HG03342 (cell line): ENCODE results near the gene CLRN3.

Experiments
- ATAC-seq: cut with Tn5 transposase; IDR thresholded peaks from one replicate; pipeline ENCODE4 v1.9.1; 2021; ENCODE audit warnings: mild to moderate bottlenecking, moderate library complexity; ENCODE audit not compliant: unreplicated experiment

Gene CLRN3

DNA sequence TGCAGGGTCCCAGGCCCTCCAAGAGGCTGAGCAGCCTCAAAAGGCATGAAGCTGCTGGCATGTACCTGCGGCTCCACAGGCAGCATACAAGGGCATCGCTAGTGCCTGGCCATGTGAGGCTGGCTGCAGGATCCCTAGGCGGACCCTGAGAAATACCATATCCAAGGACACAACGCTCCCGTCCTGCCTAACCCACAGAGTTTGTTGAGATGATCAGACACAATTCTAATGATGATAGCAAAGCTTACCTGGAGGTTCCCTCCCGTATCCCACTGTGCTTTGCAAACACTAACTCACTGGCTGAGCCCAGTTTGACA lies 17.3 kb downstream of the CLRN3 start:
- no peak for ATAC-seq

DNA sequence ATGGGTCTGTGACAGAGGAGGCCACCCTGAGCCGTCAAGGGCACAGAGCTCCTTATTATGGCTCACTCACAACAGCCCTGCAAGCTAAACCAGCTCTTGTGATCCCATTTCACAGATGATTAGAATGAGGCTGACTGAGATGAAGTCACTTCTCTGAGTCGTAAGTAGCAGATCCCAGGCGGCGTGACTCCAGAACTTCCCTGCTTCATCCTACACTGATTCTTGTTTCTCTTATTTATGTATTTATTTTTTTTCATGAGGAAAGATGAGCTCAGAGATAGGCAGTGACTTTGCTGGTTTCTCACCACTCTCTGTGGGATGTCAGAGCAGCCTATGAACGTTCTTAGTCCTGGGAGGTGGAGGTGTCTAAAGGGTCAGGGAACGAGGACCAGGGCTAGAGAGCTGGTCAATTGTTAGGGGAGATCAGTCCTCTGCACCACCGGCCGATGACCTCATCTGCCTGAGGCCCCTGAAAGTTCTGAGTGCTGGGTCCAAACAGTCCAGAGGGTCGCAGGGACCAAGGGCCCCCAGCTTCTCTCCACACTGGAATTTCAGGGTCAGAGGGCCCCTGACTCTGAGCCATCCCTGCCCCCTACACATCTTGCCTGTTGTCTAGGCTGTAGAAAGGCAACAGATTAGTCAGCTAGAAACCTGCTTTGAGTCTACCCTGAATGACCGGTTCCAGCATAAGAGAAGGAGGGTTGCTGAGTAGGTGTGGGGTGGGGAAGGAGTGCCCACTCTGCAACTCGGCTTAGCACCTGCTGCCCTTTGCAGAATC lies 17.9 kb downstream of the CLRN3 start:
- no peak for ATAC-seq

DNA sequence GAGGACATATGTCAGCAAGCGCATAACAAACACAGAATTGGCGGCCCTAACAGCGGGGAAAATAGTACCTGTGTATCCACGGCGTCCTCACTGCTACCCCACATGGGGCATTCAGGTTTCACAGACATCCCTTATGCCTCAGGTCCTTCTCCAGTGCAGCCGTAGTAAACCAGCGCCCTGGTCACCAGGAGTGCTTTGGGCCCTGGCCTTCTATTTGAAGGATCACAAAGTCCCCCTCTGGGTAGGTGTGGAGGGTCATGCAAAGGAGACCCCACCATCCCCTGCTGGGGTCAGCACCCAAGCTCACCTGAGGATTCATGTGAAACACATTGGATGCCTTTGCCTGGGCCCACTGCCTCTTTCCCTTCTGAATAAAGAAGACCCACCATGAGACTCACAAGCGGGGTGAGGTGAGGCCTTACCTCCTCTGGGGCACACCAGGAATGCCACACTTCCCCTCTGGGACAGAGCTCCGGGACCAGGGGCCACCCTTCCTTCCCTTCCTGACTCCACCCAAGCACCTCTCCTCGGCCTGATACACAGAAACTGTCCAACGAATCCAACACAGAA lies 18.8 kb downstream of the CLRN3 start:
- ATAC-seq, result no peak

DNA sequence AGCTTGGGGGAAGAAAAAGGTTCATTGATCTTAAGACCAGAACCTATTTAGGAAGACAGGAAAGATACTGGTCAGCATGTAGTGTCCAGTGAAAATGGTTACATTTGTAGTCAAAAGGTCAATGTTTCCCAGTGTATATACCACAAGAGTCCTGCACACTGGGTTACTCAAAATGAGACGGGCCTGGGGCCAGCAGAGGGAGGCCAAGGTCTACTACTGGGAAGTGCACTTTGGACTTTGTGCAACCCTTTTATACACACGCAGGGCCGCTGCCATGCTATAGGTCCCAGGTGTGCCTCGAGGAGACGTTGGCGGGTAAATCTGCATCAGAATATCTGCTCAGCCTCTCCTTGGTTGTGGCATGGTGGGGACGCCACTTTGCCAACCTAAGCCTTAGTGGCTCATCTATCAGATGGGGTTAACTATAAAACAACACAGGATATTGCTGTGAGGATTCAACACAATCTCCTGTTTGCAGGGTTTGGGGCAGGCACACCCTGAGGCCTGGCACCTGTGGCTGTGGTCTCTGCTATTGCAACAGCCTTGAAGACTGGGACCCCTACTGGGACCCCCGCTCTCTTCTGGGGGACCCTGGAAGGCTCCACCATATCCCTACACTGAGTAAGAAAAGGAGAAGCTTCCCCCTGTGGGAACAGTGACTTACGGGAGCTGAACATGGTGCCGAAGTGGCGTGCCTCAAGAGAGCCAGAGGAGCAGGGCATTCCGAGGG lies 19.7 kb downstream of the CLRN3 start:
- ATAC-seq, result no peak

DNA sequence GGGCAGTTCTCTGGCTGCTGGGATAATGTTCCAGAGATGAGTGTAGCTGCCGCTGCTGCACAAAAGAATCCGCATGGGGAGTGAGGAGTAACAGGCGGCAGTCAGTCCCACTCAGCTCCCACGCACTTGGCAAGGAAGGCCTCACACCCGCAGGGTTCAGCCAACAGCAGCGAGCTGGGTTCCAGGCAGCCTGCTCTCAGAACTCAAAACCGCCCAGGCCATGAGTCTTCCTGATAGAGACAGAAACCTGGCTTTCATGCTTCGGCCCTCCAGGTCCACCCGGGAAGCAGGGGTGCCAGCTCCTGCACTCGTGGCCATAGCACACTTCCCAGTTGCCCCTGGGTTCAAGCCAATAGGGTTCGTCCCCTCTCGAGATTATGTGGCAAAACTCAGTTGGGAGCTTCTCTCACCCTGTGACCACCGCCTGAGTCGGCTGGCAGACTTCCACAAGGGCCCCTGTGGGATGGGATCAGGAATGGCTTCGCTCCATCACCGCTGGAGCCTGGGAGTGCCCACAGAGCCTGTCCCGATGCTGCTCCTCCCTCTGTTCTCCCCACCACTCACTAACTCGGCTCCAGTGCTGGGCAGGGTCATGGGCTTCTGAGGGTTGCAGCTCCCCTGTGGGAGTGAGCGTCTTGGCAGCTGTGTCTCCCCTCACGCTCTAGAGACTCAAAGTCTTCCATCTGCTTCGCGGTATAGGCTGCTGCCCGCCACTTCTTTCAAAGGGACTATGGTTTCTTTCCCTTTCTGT lies 20.6 kb downstream of the CLRN3 start:
- no peak for ATAC-seq

DNA sequence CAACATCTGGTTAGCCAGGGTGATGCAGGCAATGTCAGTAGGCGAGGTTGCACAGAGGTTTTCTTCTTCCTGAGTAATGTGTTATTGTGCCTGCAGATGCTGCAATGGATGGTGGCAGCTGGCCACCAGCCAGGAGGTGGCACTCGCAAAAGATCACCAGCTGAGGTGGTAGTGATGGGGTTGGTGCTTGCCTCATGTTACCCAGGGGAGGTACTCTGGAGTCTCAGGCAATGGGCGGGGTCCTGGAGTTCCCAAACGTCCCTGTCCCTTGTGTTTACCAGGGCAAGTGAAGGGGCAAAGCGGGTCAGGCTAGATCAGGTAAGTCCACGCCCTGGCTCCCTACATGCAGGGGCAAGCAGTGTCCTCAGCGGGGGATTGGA lies 21.1 kb downstream of the CLRN3 start:
- ATAC-seq, result no peak

DNA sequence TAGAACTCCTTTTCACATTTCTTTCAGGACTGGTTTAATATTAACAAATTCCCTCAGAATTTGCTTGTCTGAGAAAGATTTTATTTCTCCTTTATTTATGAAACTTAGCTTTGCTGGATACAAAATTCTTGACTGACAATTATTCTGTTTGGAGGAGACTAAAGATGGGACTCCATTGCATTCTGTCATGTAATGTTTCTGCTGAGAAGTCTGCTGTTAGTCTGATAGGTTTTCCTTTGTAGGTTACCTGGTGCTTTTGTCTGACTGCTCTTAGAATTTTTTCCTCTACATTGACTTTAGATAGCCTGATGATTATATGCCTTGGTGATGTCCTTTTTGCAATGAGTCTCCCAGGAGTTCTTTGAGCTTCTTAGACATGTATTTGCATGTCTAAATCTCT lies 23.4 kb downstream of the CLRN3 start:
- ATAC-seq, result no peak

DNA sequence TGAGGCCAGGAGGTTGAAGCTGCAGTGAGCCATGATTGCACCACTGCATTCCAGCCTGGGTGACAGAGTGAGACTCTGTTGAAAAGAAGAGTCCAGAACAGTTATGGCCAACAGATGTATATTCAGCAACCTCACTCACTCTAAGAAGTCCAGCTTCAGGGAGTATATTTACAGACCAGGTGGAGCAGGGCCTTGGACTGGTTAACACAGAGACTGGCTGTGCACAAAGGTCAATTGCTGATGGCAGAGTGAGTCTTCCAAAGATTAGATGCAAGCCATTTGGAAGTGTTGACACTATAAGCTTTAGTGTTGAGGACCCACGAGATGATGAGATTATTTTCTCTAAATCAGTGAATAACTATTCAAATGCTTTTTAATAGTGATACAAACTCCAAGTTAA lies 24.9 kb downstream of the CLRN3 start:
- no peak for ATAC-seq

DNA sequence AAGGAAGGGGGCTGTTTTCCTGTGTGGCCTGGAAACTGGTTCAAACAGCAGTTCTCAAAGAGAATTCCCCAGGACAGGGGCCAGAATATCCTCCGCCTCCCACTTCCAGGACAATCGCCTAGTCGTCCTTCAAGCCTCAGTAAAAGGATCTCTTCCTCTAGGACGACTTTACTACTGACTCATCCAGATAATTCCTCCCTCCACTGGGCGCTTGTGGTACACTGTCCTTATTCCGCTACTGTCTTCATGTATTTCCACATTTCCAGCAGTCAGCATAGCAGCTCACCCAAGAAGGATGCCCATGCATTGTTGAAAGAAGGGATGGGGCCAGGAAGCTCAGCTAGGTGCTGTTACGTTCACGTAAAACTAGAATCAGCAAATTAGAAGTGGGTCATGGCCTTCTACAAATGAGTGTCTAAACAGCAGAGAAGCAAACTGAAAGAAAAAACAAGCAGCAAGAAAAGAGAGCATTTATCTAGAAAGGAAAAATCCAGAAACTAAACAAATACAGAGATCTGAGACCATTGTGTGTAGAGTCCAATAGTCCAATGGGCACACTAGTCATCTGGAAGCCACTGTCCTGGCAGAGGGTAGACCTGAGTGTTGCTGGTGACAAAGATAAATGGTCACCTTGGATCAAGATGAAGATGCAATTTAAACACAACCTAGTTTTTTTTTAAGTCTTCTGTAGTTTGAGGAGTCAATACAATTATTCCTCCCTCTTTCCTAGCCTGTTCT lies 26.3 kb downstream of the CLRN3 start:
- no peak for ATAC-seq

DNA sequence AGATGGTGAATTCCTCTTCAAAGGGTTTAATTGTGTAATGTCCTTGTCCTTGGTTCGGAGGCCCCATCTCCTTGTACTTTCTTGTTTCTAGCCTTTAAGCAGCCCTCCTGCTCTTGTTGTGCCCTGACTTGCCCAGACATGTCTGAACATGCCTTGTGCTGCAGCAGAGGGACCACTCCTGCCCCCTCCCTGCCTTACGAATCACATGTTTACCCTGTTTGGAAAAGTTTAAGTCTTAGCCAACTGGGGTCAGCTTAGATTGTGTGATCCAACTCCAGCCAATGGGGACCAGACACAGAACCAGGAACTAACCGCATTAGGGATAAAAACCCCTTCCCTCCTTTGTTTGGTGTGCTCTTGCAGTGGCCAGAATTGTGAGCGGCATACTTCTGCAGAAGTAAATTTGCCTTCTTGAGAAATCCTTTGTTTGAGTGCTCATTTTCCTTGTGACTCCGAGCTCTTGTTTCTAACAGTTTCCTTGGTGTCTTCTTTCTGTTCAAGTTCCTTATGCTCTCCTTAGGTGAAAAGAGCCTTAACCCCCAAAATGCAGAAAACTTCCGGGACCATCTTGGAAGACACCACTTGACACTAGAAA lies 29.4 kb downstream of the CLRN3 start:
- ATAC-seq, result no peak

DNA sequence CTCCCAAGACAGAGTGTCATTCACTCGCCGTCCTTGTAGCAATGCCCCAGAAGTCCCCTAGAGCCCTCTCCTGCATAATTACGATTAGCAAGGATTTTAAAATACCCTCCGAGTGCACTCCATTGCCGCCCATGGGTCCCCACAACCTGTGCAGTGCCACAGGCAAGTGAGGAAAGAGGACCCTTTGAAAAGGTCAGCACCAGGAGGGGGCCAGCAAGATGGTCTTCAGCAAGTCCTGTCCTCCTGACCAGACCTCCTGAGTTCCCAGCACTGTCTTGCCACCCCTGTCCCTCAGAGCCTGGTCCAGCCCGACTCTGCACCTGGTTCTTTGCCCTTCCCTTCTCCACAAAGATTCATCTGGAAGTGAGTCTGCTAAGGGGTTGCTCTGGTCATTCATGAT lies 32.1 kb downstream of the CLRN3 start:
- no peak for ATAC-seq

DNA sequence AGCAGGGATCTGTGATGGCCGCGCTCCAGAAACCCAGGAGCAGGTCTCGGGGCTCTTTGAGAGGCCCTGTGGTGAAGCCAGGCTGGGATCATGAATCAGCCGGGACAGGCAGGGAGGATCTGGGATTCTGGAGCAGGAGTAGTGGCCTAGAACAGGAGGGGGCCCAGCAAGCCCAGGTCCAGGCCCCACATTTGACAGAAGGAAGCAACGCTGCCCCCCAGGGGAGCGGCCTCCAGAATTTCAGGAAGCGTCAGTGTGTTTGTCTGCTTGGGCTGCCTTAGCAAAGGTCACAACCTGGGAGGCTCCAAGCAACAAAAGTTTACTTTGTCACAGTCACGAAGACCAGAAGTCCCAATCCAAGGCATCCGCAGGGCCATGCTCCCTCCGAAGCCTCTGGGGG lies 36.8 kb downstream of the CLRN3 start:
- no peak for ATAC-seq

DNA sequence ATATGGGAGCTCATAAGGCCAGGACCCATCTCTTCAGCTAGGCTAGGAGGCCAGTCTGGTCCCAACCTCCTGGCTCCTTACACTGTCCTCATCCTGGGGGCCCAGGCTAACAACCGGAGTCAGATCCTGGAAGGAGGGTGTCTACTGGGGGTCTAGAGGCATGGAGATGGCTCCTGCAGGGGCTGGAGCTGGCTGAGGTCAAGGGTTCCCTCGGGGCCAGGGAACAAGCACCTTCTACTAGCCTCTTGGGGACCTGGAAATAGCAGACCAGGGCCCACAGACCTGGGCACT lies 37.2 kb downstream of the CLRN3 start:
- ATAC-seq, result no peak

DNA sequence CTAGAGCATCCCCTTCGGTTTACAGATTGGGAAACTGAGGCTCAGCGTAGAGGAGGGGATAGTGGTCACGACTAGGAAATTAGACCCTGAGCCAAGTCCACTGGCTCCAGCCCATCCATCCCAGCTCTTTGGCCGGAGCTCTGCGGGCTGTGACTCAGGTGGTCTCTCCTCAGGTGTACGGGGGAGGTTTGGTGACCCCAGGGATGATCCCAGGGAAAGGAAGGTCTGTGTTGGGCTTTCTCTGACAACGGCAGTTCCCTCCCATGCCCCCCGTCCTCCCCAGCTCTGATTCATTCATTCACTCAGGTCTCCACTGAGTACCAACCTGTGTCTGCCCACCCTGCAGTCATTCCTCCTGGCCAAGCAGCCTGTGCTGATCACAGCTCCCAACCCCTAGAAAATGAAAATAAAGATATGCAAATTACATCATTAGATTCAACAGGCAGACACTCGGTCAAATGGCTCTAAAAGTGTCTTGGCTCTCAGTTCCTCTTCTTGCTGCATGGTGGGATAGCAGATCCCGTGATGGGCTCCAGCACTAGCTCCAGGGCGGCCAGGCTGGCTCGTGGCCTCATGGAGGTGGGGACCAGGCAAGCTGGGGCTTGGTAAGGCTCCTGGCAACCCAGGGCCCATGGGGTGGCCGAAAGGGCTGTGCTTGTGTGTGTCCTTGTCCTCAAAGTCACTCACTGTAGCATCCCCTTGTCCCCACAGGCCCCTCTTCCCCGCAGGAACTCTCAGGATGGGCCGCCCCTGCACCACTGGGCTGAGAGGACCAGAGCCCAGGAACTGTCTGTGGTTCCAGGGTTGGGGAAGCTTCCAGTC lies 37.8 kb downstream of the CLRN3 start:
- ATAC-seq, result peak; percentile 88

DNA sequence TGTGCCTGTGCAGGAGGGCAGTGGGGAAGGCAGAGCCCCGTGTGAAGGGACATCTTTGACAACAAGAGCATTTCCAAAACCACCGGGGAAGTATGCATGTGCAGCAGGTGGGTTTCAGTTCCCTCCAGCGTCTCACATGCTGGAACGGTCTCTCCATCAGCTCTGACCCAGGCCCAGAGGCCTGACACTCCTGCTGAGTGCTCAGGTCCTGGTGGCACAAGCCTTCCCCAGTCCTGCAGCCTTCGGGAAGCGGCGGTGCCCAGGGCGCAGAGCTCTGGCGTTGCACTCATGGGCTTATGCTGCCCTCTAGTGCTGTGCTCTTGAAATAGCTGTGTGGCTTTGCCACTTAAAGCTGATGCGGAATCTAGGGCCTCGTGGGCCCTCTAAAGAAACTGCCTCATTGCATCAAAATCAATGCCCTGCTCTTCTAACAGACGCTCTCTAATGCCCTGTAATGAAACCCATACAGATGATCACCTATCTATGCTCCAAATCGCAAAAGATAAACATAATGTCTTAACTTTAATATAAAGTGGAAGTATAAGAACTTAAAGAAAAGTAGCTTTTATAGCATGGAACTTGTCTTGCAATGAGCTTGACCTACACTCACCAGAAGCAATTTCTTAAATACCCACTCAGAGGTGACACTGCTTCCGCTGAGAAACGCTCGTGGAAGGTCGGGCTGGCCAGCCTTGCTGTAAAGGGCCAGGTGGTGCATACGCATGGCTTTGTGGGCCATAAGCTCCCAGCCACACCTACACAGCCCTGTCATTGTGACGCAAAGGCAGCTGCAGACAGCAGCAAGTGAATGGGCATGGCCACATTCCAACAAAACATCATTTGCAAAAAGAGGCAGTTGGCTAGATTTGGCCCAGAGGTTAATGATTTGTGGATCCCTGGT lies 38.6 kb downstream of the CLRN3 start:
- peak; percentile 57 for ATAC-seq

DNA sequence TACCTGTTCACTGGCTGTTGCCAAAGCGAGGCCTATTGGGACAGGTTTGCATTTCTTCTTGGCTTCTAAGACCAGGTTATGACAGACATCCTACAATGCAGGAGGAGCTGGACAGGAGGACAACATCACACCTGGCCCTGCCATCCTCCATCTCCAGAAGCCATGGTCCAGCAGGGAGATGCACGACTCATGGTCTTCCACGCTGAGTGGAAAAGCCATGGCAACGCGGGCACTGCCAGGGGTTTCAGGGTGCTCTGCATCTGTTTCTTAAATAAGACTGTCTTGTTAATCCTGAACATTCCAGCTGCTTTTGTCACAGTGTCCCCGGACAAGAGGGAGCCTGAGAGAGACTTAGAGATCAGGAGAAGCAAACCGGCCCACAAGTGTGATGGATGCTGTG lies 40.3 kb downstream of the CLRN3 start:
- ATAC-seq, result no peak

DNA sequence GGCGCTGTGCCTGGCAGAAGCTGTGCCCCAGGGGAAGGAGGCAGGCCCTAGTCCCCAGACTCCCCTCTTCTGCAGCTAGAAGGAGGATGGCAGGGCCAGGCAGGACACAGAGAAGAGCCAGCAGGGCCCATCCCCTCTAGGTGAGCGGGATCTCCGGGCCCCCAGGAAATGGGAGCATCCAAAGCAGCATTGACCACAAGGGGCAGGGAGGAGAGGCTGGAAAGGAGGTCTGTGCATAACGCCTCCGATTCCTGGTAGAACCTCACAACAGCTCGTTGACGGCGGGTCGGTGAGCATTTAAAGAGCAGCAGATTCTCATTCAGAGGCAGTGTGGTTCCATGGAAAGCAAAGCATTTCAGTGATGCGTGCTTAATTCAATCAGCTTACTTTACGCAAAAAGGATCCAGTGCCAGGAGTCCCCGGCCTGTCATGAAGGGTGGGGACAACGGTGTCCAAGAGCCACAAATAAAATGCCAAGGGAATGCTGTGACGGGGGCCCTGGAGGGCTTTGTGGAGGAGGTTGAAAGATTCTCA lies 41.0 kb downstream of the CLRN3 start:
- ATAC-seq, result no peak

DNA sequence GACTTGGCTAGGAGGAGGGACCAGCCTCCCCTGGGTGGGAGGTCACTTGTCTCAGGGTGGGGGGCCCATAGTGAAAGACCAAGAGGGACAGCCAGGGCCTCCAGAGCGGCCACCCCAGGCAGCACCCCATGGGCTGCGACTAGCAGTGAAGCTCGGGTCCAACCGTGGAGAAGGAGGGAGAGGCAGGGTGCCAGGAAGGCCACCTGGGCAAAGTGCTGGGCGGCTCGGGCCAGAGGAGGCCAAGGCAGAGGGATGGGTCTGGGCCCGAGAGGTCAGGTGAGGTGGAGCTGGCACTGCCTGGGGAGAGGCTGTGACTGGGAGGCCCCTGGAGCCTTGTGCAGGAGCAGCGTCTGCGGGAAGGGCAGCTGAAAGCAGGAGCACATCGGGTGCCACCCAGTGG lies 41.8 kb downstream of the CLRN3 start:
- no peak for ATAC-seq

DNA sequence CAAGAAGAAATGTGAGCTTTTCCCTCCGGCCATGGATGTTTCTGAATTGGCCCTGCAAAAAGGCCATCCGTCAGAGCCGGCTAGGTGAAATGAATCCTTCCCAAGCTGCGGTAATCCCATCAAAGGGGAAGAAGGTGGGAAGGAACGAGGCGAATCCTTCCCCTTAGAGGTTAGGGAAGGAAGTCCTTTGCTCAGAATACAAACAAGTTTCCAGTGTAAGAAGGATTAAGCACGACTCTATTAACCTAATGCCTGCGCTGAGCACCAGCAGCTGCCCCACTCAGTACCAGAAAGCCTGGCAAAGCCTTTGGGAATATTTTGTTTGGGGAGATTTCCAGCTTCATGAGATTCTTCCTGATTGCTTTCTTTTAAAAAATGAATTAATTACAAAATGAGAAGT lies 42.8 kb downstream of the CLRN3 start:
- ATAC-seq, result no peak
